ENCODE data around the gene TNKS1BP1. TPM values are rescaled to one million over a fixed set of nuclear protein-coding genes. Genes with fewer than 3 reads are reported as not detected.

TNKS1BP1 gene
- total RNA-seq, 1 donor from 2014 or later, result 11.7 TPM

GRCh38 chr11:57342702-57343101, 17.9 kb upstream of the TNKS1BP1 start:
- peak overlapping the region; percentile 84 for H3K27ac Mint-ChIP-seq
- no peak overlapping the region for H3K4me2 ChIP-seq
- no peak overlapping the region for H3K4me3 ChIP-seq
- peaks cover 42% of the 10 kb centered on the region for H3K4me1 ChIP-seq
- H3K9ac ChIP-seq, result no peak overlapping the region
- no peak for TF ChIP-seq CTCF (IDR thresholded peaks at IDR 0.05)
- no peak for TF ChIP-seq EZH2 (IDR thresholded peaks at IDR 0.05)
- TF ChIP-seq EZH2phosphoT487 (IDR thresholded peaks at IDR 0.05), result no peak
- peaks cover 17% of the 10 kb centered on the region for H3K27me3 Mint-ChIP-seq (ENCODE audit: insufficient read depth, low read depth)
- no peaks in the 10 kb centered on the region for H3K27me3 ChIP-seq
- no peaks in the 10 kb centered on the region for H3K36me3 ChIP-seq
- peak overlapping the region; percentile 86 for H2AFZ ChIP-seq (replicated peaks)
- H3K9me3 ChIP-seq (ENCODE audit: low read depth), result no peaks in the 10 kb centered on the region
- no peak for DNase-seq (ENCODE audit: low spot score)
- H3K4me3 Mint-ChIP-seq, result no peak overlapping the region
- no peaks in the 10 kb centered on the region for H3K79me2 ChIP-seq (ENCODE audit: low read depth)
- H3K9me3 Mint-ChIP-seq, result no peaks in the 10 kb centered on the region
- H3K36me3 Mint-ChIP-seq, result no peaks in the 10 kb centered on the region
- no peak overlapping the region for H3K27ac ChIP-seq
- no peaks in the 10 kb centered on the region for H4K20me1 ChIP-seq (ENCODE audit: low read depth)
- H3K4me1 Mint-ChIP-seq, result peaks cover 40% of the 10 kb centered on the region
- peaks cover 26% of the 10 kb centered on the region for H3F3A ChIP-seq (ENCODE audit: low read depth)

- H3K9ac ChIP-seq, result no peak overlapping the region
- H3K9me3 Mint-ChIP-seq, result no peaks in the 10 kb centered on the region
- H3K4me1 Mint-ChIP-seq, result peaks cover 43% of the 10 kb centered on the region
- no peak for DNase-seq (ENCODE audit: low spot score)
- H3K27me3 Mint-ChIP-seq (ENCODE audit: insufficient read depth, low read depth), result peaks cover 16% of the 10 kb centered on the region
- H3K36me3 ChIP-seq, result no peaks in the 10 kb centered on the region
- H3K27ac ChIP-seq, result no peak overlapping the region
- H3K79me2 ChIP-seq (ENCODE audit: low read depth), result no peaks in the 10 kb centered on the region
- H3K4me1 ChIP-seq, result peaks cover 43% of the 10 kb centered on the region
- no peak overlapping the region for H2AFZ ChIP-seq (replicated peaks)
- TF ChIP-seq CTCF (IDR thresholded peaks at IDR 0.05) (no peak), EZH2 (IDR thresholded peaks at IDR 0.05) (no peak), EZH2phosphoT487 (IDR thresholded peaks at IDR 0.05) (no peak)
- no peak overlapping the region for H3K4me3 Mint-ChIP-seq
- no peaks in the 10 kb centered on the region for H3K27me3 ChIP-seq
- H3K4me3 ChIP-seq, result no peak overlapping the region
- H3K36me3 Mint-ChIP-seq, result no peaks in the 10 kb centered on the region
- H4K20me1 ChIP-seq (ENCODE audit: low read depth), result no peaks in the 10 kb centered on the region
- H3K9me3 ChIP-seq (ENCODE audit: low read depth), result no peaks in the 10 kb centered on the region
- no peak overlapping the region for H3K27ac Mint-ChIP-seq
- H3K4me2 ChIP-seq, result no peak overlapping the region
- H3F3A ChIP-seq (ENCODE audit: low read depth), result peaks cover 29% of the 10 kb centered on the region
These were observed 16.6 kb upstream of the TNKS1BP1 start for GRCh38 chr11:57341250-57341808.

GRCh38 chr11:57340039-57340615, 15.4 kb upstream of the TNKS1BP1 start:
- H3K27ac ChIP-seq, result no peak overlapping the region
- peaks cover 31% of the 10 kb centered on the region for H3F3A ChIP-seq (ENCODE audit: low read depth)
- H3K27me3 ChIP-seq, result no peaks in the 10 kb centered on the region
- DNase-seq (ENCODE audit: low spot score), result peak; percentile 65
- H3K9me3 ChIP-seq (ENCODE audit: low read depth), result no peaks in the 10 kb centered on the region
- peaks cover 8% of the 10 kb centered on the region for H3K79me2 ChIP-seq (ENCODE audit: low read depth)
- Mint-ChIP-seq H3K36me3 (no peaks in the 10 kb centered on the region), H3K4me1 (peaks cover 46% of the 10 kb centered on the region), H3K4me3 (no peak overlapping the region), H3K27me3 (ENCODE audit: insufficient read depth, low read depth) (peaks cover 13% of the 10 kb centered on the region), H3K27ac (peak overlapping the region; percentile 24), H3K9me3 (no peaks in the 10 kb centered on the region)
- H3K4me1 ChIP-seq, result peaks cover 48% of the 10 kb centered on the region
- peaks cover under 1% of the 10 kb centered on the region for H4K20me1 ChIP-seq (ENCODE audit: low read depth)
- peak overlapping the region; percentile 46 for H2AFZ ChIP-seq (replicated peaks)
- H3K4me2 ChIP-seq, result no peak overlapping the region
- no peak overlapping the region for H3K4me3 ChIP-seq
- no peak overlapping the region for H3K9ac ChIP-seq
- no peaks in the 10 kb centered on the region for H3K36me3 ChIP-seq
- no peak for TF ChIP-seq EZH2 (IDR thresholded peaks at IDR 0.05)
- peak; percentile 59 for TF ChIP-seq CTCF (IDR thresholded peaks at IDR 0.05)
